Fibroblast of lung (primary cell): Measurements from ENCODE around the gene TRIM74. TPM values are rescaled to one million over a fixed set of nuclear protein-coding genes. Genes with fewer than 3 reads are reported as not detected.
"Not testable (repeated sequence)": the region's sequence is repeated elsewhere in the genome, so short reads cannot be mapped to it uniquely, and the experiment has no call there.

Experiments used
- DNase-seq, 2 donors: peaks; one replicate each; pipeline versions ENCODE4 v3.0.0 to v3.0.0-alpha.2; 2010; ENCODE audit warnings: low read depth in 2 of 2
- H2AFZ ChIP-seq: 2 replicates; pipeline ENCODE4 v1.5.1; 2012; ENCODE audit warnings: low read length, control low read depth, inconsistent platforms
- H3K27ac ChIP-seq: 2 replicates; pipeline ENCODE4 v1.5.1; 2011; ENCODE audit warnings: low read length, control low read depth; ENCODE audit not compliant: insufficient read depth
- H3K27me3 ChIP-seq: 2 replicates; pipeline ENCODE4 v1.5.1; 2011; ENCODE audit warnings: mild to moderate bottlenecking, low read length; ENCODE audit not compliant: control insufficient read depth, insufficient read depth
- H3K36me3 ChIP-seq: 2 replicates; pipeline ENCODE4 v1.5.1; 2011; ENCODE audit warnings: low read length; ENCODE audit not compliant: control insufficient read depth, insufficient read depth
- H3K4me1 ChIP-seq: 2 replicates; pipeline ENCODE4 v1.5.1; 2011; ENCODE audit warnings: low read length; ENCODE audit not compliant: control insufficient read depth, insufficient read depth; ENCODE audit errors: extremely low read depth
- H3K4me2 ChIP-seq: 2 replicates; pipeline ENCODE4 v1.5.1; 2011; ENCODE audit warnings: low read length, control low read depth; ENCODE audit not compliant: insufficient read depth; ENCODE audit errors: extremely low read depth
- H3K4me3 ChIP-seq, 4 experiments: fragments of 200-600 bp in 1 of 4; sonication (generic) in 1 of 4; replicated peaks in 1 of 4; 2 replicates each; pipeline ENCODE4 v1.5.1; 2011 to 2016; ENCODE audit warnings: low read length in 4 of 4, low read depth in 3 of 4, mild to moderate bottlenecking in 3 of 4, control low read depth in 2 of 4, inconsistent platforms in 1 of 4, mixed read lengths in 1 of 4; ENCODE audit not compliant: insufficient read depth in 1 of 4; ENCODE audit errors: control extremely low read depth in 1 of 4
- H3K79me2 ChIP-seq: 2 replicates; pipeline ENCODE4 v1.5.1; 2012; ENCODE audit warnings: mild to moderate bottlenecking, low read length, inconsistent platforms; ENCODE audit not compliant: control insufficient read depth, insufficient read depth
- H3K9ac ChIP-seq: 2 replicates; pipeline ENCODE4 v1.5.1; 2011; ENCODE audit warnings: mild to moderate bottlenecking, low read length, control low read depth; ENCODE audit not compliant: insufficient read depth
- H3K9me3 ChIP-seq: 2 replicates; pipeline ENCODE4 v1.5.1; 2012; ENCODE audit warnings: low read depth, low read length; ENCODE audit not compliant: control insufficient read depth, insufficient read depth
- H4K20me1 ChIP-seq: 2 replicates; pipeline ENCODE4 v1.5.1; 2011; ENCODE audit warnings: low read length; ENCODE audit not compliant: control insufficient read depth, insufficient read depth; ENCODE audit errors: extremely low read depth
- polyA plus RNA-seq, 2 donors: library from polyadenylated mRNA; depleted of rRNA in 1 of 2; stranded (reverse) in 1 of 2; unstranded in 1 of 2; fragments of >200 nt; gene quantifications; 2 replicates each; pipeline ENCODE4 v1.2.1, GENCODE V29; 2011 to 2012; ENCODE audit warnings: missing spikeins in 1 of 2
- total RNA-seq: library from RNA; depleted of rRNA; stranded (reverse); fragments of >200 nt; gene quantifications from 2 replicates; pipeline ENCODE4 v1.2.1, GENCODE V29; 2014

TRIM74 gene
- total and polyA plus RNA-seq, 2 donors (not counting 1 experiment from before 2014, with no cell fraction given), result not detected

- not testable (repeated sequence) for H3K4me3 ChIP-seq, H3K9me3 ChIP-seq, H3K27me3 ChIP-seq, H3K36me3 ChIP-seq, H2AFZ ChIP-seq, H3K9ac ChIP-seq, H4K20me1 ChIP-seq, H3K27ac ChIP-seq, H3K4me2 ChIP-seq, DNase-seq, H3K79me2 ChIP-seq, H3K4me1 ChIP-seq
These were observed 26.2 kb upstream of the TRIM74 start for GRCh38 chr7:72995484-72995883.

GRCh38 chr7:72990146-72990913 lies 21.1 kb upstream of the TRIM74 start:
- not testable (repeated sequence) for H3K4me1 ChIP-seq, H3K4me3 ChIP-seq, H3K36me3 ChIP-seq, DNase-seq, H3K79me2 ChIP-seq, H2AFZ ChIP-seq, H3K4me2 ChIP-seq, H3K9ac ChIP-seq, H3K27me3 ChIP-seq, H3K27ac ChIP-seq, H3K9me3 ChIP-seq, H4K20me1 ChIP-seq

GRCh38 chr7:72982084-72982483 lies 12.8 kb upstream of the TRIM74 start:
- H4K20me1 ChIP-seq, result not testable (repeated sequence)

GRCh38 chr7:72980382-72980781 lies 11.1 kb upstream of the TRIM74 start:
- not testable (repeated sequence) for H3K79me2 ChIP-seq, H3K4me1 ChIP-seq, DNase-seq, H3K27me3 ChIP-seq, H3K27ac ChIP-seq, H3K9me3 ChIP-seq, H3K36me3 ChIP-seq, H3K4me2 ChIP-seq, H2AFZ ChIP-seq, H3K9ac ChIP-seq, H3K4me3 ChIP-seq, H4K20me1 ChIP-seq

More at GRCh38 chr7:72982084-72982483, 12.8 kb upstream of the TRIM74 start:
- not testable (repeated sequence) for H3K36me3 ChIP-seq, H3K79me2 ChIP-seq, H3K27ac ChIP-seq, H3K4me1 ChIP-seq, H3K9me3 ChIP-seq, H3K9ac ChIP-seq, H3K4me3 ChIP-seq, H2AFZ ChIP-seq, DNase-seq, H3K27me3 ChIP-seq, H3K4me2 ChIP-seq

- not testable (repeated sequence) for H3K36me3 ChIP-seq, DNase-seq, H3K9me3 ChIP-seq, H3K27me3 ChIP-seq, H4K20me1 ChIP-seq, H3K27ac ChIP-seq, H3K4me1 ChIP-seq, H3K4me3 ChIP-seq, H3K9ac ChIP-seq, H3K4me2 ChIP-seq, H2AFZ ChIP-seq, H3K79me2 ChIP-seq
These were observed 7.2 kb upstream of the TRIM74 start for GRCh38 chr7:72976434-72976833.

GRCh38 chr7:72975656-72976286 lies 6.5 kb upstream of the TRIM74 start:
- not testable (repeated sequence) for H3K9ac ChIP-seq, H3K4me1 ChIP-seq, H3K4me3 ChIP-seq, H3K27me3 ChIP-seq, DNase-seq, H4K20me1 ChIP-seq, H3K9me3 ChIP-seq, H2AFZ ChIP-seq, H3K27ac ChIP-seq, H3K4me2 ChIP-seq, H3K79me2 ChIP-seq, H3K36me3 ChIP-seq
